GM21786 (cell line): ENCODE data around the gene TTC7B.
A peak's percentile ranks its signal among the peaks of the same experiment; 100 is the strongest.

Source experiments
- ATAC-seq: cut with Tn5 transposase; IDR thresholded peaks from one replicate; pipeline ENCODE4 v1.9.1; 2021; ENCODE audit not compliant: unreplicated experiment

TTC7B gene

DNA sequence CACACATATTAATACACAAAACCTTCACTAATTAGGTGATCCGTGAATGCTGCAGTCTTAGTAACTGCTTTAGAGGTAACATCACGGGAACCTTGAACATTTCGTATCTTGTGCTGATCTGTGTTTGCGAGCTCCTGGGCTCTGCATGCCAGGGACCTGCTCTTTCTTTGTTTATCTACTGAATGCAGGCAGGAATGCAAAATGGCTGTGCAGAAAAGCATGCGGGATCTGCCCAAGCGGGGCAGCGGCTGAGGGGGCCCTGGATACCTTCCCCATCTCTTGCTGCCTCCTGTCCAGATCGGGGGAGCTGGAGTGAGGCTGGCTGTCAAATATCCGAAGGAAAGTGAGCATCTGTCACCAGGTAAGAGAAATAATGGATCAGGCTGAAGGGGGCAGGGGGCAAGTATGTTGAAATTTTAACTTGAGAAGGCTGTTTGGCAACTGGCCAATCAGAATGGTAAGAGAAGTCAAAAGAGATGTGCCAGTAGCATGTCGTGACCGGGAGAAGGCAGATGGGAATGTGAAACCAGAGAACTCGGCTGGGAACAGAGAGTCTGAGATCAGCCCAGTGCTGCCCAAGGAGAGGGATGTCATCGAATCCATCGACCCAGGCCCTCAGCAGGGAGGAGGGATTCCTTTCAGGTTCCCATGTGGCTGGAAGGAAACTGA lies 191.4 kb downstream of the TTC7B start:
- no peak for ATAC-seq

DNA sequence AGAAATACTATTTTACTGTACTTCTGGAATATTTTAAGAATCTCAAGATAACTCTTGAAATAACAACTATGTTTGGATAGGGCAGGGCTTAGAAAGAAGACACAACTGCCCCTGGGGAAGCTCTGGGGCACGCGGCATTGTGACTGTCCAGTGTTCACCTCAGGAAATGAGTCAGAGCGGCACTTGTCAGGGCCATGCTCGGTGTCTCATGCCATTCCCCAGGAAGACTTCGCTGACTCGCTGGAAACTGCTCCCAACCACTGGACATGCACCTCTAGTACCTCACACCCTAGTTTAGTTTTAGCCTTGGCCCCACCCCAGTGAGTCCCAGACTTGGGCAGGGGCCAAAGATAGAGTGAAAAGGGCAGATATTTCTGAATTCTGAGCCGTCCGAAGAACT lies 192.0 kb downstream of the TTC7B start:
- ATAC-seq, result no peak

DNA sequence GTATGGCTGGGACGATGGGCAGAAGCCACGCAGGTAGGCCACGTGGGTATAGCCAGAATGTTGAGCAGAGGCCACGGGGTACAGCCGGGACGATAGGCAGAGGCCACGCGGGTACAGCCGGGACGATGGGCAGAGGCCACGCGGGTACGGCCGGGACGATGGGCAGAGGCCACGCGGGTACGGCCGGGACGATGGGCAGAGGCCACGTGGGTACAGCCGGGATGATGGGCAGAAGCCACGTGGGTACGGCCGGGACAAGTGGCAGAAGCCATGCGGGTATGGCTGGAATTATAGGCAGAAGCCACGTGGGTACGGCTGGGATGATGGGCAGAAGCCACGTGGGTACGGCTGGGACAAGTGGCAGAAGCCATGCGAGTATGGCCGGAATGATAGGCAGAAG lies 195.0 kb downstream of the TTC7B start:
- no peak for ATAC-seq

DNA sequence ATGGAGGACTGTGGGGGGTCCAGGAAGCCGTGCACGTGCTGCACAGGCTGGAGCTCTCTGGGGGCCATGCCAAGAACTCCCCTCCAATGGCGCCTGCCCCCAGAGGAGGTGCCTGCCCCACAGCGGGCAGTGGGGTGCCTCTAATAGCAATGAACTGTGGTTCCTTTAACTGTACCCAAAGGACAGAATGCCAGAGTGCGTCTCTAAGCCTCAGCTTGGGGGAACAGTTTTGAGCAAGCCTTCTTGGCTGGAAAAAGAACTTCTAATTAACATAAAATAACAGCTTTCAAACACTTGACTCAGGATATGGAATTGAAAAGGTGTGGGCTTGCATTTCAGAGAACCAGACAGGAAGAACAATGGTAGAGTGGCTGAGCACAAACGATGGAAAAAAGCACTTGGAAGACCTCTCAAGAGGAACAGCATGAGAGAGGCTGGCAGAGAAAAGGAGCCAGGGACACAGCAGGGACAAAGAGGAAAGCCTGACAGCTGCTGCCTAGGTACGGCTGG lies 195.6 kb downstream of the TTC7B start:
- ATAC-seq, result no peak

DNA sequence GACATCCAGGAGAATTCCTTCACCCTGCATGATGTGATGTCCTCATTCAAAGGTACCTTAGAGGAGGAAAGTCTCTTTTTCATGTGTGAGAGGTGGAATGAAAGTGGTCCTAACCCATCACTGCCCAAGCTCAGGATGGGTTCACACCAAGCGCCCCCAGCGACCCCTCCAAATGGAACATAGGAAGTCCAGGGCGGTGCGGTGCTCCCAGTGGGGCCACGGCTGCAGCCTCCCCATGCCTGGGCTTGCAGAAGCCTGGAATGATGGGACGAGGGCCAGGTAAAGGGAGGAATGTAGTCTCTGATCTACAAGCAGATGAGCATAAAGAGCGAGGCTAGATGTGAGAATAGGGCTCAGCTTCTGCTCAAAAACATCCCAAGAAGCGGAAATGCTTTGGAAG lies 196.3 kb downstream of the TTC7B start:
- no peak for ATAC-seq

DNA sequence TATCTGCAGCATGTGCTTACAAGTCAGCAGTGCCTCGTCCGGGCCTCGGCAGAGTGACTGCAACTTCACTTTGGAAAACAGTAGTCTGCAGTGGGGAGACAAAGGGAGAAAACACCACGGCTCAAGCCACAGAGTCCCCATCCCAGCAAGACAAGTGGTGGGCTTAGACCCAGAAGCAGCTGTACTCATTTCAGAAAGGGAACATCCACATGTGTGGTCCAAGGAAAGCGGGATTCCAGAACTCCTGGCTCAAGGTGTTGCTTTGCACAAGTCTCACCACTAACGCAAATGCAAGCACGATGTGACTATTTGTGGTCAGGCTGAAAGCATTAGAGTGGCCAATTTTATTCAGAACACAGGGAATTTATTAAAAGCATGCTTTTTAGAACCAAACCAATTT lies 198.3 kb downstream of the TTC7B start:
- no peak for ATAC-seq

DNA sequence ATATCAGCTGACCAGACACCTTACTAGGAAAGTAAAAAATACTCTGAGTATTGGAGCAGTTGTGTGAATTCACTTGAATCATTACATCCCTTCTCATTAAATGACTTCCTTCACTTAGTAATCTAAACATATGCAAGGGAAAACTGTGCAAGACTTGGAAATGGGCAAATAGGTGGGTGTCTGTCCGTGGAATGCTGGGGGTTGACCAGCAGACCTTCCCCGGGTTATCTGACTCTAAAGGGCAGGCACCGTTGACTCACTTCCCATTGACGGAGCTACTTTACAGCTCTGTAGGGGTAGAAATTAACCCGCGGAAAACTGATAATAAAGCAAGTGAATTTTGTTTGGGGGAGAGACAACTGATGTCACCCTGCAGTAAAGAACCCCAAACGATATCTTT lies 199.3 kb downstream of the TTC7B start:
- ATAC-seq, result no peak

DNA sequence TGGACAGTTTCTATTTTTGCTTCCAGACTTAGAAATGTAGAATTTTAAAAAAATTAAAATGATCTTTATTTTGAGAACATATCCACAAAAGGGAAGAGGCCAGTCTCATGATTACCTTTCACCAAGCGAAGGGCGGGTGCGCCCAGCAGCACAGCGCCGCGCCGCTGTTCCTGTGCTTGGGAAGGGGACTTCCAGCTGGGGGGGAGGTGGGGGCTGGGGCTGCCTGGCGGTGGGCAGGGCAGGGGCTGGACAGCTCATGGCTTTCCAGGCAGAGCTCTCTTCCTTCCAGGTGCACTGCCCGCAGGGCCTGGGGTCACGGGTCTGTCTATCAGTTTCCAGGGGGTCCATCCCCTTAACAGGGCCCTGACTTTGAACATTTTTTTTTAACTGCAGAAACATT lies 199.9 kb downstream of the TTC7B start:
- no peak for ATAC-seq

DNA sequence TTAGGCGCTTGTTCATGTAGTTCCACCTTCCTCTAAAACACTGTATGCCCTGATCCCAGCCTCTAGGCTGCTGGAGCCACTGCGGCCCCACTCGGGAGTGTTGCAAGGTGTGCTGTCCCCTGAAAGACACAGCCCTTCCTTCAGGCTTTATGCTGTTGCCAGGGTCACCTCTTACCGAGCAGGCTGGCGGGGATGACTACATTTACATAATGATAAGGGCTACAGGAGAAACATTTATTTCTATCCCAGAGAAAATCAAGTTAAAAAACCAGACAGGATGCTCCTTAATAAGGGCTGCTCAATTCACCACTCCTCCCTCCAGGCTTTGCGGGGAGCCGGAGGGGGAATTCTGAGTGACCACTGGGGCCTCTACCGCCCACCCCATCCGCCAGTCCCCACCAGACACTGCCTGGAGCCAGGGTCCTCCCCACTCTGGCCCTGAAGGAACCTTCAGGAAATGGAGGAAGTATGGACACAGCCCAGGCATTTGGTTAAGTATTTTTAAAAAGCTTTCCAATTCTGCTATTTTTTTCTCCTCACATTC lies 200.6 kb downstream of the TTC7B start:
- no peak for ATAC-seq

DNA sequence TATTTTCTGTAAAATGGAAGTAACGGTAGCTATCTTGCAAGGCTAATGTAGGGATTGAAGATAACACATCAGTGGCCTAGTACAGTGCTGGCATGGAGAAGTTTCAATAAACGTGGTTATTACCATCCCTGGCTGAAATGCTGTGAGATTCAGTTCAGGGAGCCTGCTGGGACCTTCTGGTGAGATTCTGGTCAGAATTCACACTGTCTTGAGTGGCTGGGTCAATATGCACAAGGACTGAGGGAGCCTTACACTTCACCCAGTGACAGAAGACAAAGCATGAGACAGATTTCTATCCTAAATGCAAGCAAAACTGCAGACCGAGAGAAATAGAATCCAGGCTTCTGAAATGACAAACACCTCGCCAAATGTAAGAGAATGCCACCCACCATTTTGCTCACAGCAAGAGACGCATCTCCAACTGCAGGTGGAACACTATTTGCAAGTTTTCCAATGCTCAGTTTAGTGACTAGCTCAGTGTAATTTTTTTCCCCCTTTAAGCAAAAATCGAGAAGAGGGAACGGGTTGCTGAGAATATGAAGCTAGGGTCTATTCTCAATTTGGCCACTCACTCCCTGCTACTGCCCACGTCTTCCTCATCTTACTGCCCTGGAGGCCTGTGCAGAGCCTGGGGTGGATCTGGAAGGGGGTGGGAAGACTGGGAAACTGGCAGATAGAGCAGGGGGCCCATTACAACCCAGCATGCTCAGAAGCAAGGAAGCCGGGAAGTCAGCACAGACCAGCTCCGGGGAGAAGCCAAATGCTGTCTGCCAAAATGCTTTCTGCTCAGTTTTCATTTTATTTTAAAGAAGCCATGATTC lies 201.3 kb downstream of the TTC7B start:
- ATAC-seq, result no peak

DNA sequence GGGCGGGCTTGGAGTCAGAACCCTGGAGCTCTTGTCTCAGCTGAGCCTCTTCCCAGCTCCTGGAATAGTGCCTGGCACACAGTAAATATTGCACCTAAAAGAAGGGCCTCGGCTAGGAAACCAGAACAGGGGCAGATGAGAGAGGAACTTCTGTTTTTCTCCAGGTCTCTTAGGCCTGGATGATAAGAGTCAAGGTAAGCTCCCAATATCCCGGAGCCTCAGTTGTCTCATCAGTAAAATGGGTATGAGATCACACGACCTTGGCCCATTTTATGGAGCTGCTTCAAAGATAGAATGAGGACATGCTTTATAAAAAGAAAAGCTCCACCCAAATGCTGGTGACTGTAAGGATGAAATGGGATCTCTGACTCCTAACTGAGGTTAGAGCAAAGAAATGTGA lies 202.2 kb downstream of the TTC7B start:
- ATAC-seq, result no peak

DNA sequence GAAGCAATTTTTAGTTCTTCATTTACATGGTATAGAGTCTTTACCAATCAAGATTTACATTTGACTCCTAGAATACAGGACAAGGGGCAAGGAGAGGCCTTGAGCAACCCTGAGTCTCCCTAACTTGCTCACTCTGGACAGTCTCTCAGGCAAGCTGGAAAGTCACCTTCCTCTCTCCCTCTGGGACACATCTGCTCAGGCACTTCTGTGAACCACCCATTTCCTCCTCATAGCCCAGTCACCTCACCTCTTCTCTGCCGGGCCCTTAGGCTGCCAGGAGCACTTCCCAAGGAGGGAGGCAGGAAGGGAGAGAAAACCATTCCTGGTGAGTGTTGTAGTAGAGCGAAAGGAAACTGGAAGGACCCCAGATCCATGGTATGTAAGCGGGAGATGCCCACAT lies 202.8 kb downstream of the TTC7B start:
- no peak for ATAC-seq

DNA sequence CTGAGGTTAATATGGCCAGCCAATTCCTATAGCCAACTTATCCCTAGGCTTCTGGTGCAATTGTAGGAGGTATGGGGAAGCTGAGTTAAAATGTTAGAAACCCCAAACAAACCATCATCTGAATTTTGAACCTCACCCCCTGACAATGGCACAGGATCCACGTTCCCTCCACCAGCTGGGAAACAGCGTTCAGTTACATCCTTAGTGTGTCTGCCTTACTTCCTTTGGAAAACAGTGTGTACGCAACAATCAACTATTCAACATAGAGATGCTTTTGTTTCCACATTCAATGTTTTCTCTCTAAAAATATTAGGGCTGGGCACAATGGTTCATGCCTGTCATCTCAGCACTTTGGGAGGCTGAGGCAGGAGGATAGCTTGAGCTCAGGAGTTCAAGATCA lies 203.4 kb downstream of the TTC7B start:
- ATAC-seq, result no peak

DNA sequence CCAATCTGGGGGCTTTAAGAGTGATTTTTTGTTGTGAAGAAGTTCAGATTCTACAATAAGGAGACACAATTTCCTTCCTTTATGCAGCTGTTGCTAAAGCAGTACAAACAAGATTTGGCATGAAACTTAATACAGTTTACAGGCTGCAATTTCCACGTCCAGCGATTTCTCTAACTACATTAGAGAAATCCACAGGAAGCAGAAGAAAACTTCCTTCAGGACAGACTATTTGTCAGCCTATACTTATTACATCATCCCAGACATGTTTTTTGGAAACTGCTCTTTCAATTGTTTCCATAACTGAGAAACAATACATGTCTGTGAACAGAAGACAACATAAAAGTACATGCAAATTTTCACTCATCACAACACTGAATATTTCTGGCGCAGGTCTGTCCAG lies 204.3 kb downstream of the TTC7B start:
- no peak for ATAC-seq

DNA sequence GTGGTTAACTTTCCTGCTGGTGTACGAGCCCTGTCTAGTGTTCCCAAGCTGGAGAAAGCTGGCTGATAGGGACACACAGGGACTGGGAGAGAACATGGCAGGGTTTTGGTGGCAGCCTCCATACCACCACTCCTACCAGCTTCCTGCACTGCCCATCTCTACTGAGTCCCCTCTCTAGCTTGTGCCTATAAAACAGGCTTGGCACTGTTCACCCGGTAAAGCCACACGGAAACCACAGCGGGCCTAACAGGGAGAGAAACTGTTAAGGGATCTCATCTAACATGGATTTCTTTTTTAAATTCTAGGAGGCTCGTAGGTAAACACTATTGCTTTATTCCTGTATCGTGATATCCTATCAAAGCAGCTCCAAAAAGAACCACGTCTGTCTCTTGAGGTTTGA lies 204.7 kb downstream of the TTC7B start:
- ATAC-seq, result no peak

DNA sequence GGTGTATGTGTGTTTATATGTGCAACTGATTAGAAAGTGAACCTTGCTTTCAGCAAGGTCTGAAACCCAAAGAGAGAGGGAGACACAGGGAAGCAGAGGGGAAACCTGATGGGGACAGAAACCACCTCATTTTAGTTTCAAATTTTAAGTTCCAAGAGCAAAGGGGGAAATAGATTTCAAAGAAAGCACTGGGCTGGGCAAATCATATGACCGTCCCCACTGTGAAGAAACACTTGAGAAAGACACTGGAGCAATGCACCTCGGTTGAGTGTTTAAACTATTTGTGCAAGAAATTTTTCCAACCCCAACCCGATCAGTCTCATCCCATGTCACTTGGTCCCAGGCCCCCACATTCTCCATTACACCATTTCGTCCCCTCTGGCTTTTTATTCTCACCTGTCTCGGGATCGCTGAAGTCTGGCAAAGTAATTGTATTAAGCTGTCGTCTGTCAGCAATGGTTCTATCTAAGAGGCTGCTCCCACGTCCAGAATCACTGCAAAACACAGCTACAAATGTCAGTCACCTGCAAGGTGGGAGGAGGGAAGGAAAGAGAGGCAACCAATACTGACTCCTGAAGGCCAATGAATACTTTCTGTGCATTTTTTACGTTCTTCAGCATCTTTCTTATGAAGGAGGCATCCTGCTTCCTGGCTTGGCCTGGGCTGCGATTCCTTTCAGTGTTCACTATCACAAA lies 205.7 kb downstream of the TTC7B start:
- ATAC-seq, result no peak

DNA sequence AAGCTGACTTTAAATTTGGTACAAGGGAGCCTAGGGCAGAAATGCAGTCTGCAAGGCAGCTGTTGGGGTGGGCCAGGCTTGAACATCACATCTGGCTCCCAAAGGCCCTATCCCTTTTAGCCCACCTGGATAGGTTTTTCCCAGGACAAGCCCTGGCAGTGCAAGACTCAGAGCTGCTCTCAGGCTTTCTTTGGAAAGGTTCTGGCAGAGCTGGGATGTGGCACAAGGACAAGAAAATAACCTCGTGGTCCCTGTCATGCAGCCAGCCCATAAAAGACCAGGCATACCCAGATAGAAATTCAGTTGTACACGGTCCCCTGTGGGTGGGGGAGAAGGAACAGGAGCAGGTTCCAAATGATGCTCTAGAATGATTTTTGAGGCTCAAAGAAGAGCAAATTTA lies 206.9 kb downstream of the TTC7B start:
- no peak for ATAC-seq

DNA sequence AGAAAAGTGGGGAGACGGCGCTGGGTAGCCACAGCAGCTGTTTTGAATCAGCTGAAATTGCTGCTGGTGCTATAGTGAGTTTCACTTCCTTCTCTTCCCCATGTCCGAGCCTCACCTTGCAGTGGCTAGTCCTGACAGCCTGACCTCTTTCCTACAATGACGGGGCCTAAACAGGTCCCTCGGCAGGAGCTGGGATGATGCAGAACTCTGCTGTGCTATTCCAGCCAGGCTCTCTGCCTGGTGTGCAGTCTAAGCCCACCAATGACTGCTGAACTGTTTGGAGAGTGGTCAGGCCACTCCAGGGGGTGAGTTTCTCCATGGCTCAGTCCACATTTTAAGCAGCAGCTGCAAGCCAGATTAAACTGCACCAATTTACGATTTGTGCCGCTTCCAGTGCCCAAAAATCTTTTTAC lies 207.3 kb downstream of the TTC7B start:
- ATAC-seq, result peak; percentile 80

DNA sequence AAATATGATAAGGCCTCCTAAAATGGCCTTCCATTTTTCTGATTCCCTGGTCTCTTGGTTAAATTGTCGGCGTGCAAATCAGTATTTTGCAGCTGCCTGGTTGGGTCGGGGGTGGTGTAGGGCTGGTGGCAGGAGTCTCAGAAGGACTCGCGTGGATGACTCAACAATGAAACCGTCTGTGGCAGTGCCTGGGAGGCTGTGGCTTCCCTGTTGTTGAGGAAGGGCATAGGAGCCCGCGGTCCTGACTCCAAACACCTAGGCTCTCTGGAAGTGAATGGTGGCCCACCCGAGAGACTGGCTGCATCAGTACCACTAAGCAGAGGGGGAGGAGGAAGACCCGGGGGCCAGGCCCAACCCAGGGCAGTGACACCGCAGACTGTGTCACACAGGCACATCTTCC lies 207.9 kb downstream of the TTC7B start:
- no peak for ATAC-seq

DNA sequence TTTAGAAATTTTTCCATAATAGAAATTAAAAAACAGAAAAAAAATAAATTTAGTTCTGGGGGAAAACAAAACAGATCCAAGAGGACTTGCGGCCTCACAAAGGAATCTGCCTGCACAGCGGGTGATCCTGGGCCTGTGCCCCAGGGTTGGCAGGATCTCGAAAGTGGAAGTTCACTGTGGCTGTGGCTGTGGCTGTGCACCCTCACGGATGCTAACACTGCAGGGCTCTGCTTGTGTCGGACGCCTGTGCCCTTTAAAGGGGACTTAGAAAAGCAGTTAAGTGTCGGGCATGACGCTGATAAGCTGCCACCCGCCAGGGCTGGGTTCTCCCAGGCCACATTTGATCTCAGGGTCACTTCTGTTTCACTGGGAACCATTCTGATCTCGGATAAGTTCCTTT lies 209.1 kb downstream of the TTC7B start:
- no peak for ATAC-seq

DNA sequence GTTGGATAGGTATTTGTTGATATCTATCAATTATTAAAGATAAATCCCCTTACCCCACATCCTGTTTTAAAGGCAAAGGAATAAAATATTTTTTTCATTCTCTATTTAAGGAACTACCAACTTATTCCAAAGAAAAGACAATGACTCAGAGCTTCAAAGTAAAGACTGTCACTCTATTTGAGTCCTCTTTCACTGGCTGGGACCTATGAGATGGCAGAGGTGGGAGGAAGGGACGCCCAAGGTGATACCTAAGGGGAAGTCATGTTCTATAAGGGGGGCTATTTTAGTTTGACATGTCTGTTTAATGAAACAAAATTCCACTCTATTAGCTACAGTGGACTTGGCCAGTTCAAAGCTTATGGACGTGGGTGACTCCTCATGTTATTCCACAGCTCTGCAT lies 209.8 kb downstream of the TTC7B start:
- ATAC-seq, result no peak

DNA sequence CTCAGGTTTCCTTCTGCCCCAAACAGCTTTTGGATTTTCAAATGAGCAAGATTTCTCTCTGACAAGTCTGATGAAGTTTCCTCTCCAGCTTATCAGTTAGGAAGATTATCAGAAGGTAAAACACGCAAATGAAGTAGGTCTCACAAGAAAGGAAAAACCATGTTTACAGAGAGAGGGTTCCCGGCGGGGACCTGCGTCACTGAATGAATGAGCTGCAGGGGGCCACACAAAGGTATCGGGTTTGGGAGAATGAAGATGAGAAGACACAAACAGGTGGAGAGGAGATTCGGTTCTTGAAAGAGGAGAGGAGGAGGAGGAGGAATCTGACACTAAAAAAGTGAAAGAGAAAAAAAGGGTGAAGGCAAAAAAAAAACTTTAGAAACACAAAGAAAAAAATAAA lies 210.8 kb downstream of the TTC7B start:
- ATAC-seq, result no peak
